HepG2 (cell line): Measurements from ENCODE around the gene DNAJB12. TPM values are rescaled to one million over a fixed set of nuclear protein-coding genes. Genes with fewer than 3 reads are reported as not detected.

Source experiments
- DPF2 ChIP-seq: sonication (generic); formaldehyde crosslinking; IDR thresholded peaks from 2 replicates; pipeline ENCODE4 v1.4.0; 2020; ENCODE audit warnings: mild to moderate bottlenecking, low read depth, missing genetic modification reagents, borderline replicate concordance
- JDP2 ChIP-seq: sonication (generic); formaldehyde crosslinking; IDR thresholded peaks from 2 replicates; pipeline ENCODE4 v1.8.1; 2022; ENCODE audit warnings: missing genetic modification reagents, borderline replicate concordance
- MEF2D ChIP-seq: sonication (generic); formaldehyde crosslinking; IDR thresholded peaks from 2 replicates; pipeline ENCODE4 v1.5.1; 2020; ENCODE audit warnings: mild to moderate bottlenecking, missing genetic modification reagents
- SIN3A ChIP-seq: IDR thresholded peaks from 2 replicates; pipeline ENCODE4 v1.6.1; 2011; ENCODE audit warnings: low read depth, mild to moderate bottlenecking, control low read depth, low read length, borderline replicate concordance
- SP4 ChIP-seq: sonication (generic); formaldehyde crosslinking; IDR thresholded peaks from 2 replicates; pipeline ENCODE4 v1.8.1; 2023; ENCODE audit warnings: mild to moderate bottlenecking, missing genetic modification reagents
- ZNF34 ChIP-seq: sonication (generic); formaldehyde crosslinking; IDR thresholded peaks from 2 replicates; pipeline ENCODE4 v1.4.0; 2020; ENCODE audit warnings: mild to moderate bottlenecking, missing genetic modification reagents, borderline replicate concordance
- ZNF546 ChIP-seq: sonication (generic); formaldehyde crosslinking; conservative IDR thresholded peaks from 2 replicates; pipeline ENCODE4 v1.8.1; 2023; ENCODE audit warnings: mild to moderate bottlenecking, missing genetic modification reagents
- polyA plus RNA-seq, 8 experiments: library from polyadenylated mRNA; depleted of rRNA in 3 of 8; stranded (reverse) in 7 of 8; unstranded in 1 of 8; fragments of >200 nt; fragmentation: Illumina TruSeq in 4 of 8; extraction: Trizol in 4 of 8; gene quantifications; 2 replicates each; pipeline versions ENCODE4 v1.2.1 to v1.2.3, GENCODE V29; 2011 to 2016; ENCODE audit warnings: low read depth in 4 of 8, missing spikeins in 1 of 8, mixed read lengths in 1 of 8; ENCODE audit not compliant: insufficient read depth in 1 of 8
- total RNA-seq, 5 experiments: library from RNA; depleted of rRNA; stranded (reverse); fragments of >200 nt; fragmentation: Illumina TruSeq; extraction: Trizol; gene quantifications; 2 replicates each; pipeline ENCODE4 v1.2.3, GENCODE V29; 2016; ENCODE audit warnings: low read depth in 1 of 5
- TF ChIP-seq, protein P1 (sequence below): sonication (generic); formaldehyde crosslinking; IDR thresholded peaks from 2 replicates; pipeline ENCODE4 v1.4.0; 2020; ENCODE audit warnings: missing genetic modification reagents
- TF ChIP-seq, protein P2 (sequence below): fragments of 450-650 bp; IDR thresholded peaks from 2 replicates; pipeline ENCODE4 v1.6.1; 2017; ENCODE audit warnings: mild to moderate bottlenecking
- TF ChIP-seq, protein P3 (sequence below): sonication (generic); formaldehyde crosslinking; IDR thresholded peaks from 2 replicates; pipeline ENCODE4 v1.5.1; 2020; ENCODE audit warnings: mild to moderate bottlenecking, missing genetic modification reagents, moderate library complexity

Gene DNAJB12
- total and polyA plus RNA-seq, 2 of the 13 experiments (the other 11 are each of a cell fraction or from before 2014, with no cell fraction given) = 10.8 to 18.2 TPM

DNA sequence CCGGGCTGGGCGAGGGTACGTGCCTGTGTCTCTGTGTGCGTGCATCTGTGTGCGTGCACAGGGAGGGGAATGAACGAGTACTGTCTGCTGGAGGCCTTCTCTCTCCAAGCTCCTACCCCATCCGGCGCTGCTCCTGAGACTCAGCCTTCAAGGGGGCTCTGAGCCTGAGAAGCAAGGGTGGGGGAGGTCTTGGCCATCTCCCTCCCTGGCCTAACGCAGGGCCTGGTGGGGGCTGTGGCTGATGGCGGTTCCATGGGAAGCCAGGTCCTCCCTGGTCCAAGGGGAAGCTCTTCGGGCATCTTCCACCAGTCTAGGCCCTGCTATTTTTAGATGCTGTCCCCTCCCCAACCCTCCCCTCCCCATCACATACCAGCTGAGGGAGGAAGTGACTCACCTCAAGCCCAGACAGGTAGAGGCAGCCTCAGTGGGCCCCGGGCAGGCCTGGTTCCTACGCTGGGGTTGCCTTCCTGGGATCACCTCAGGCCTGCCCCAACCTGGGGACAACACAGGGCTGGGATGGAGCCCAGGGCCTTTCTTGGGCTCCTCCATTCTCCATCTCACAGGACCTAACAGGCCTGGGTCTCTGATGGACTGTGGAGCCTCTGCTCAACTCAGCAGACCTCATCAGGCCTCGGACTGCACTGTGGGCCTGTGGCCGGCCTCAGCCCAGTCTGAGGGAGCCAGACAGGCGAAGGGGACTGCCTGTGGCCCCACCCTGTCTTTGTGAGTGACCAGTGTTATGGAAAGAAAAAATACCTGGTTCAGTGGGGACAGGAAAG lies 32.2 kb downstream of the DNAJB12 start (continued):
- TF ChIP-seq, protein P1, sequence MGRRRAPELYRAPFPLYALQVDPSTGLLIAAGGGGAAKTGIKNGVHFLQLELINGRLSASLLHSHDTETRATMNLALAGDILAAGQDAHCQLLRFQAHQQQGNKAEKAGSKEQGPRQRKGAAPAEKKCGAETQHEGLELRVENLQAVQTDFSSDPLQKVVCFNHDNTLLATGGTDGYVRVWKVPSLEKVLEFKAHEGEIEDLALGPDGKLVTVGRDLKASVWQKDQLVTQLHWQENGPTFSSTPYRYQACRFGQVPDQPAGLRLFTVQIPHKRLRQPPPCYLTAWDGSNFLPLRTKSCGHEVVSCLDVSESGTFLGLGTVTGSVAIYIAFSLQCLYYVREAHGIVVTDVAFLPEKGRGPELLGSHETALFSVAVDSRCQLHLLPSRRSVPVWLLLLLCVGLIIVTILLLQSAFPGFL (CRISPR knock-in tag) = no peak
- TF ChIP-seq SP4 (CRISPR knock-in tag) (no peak), JDP2 (no peak), DPF2 (CRISPR knock-in tag) (no peak), ZNF34 (CRISPR knock-in tag) (no peak), SIN3A (no peak), MEF2D (0 out of 2 replicates have a peak, but pooled peaks have one; percentile 37), ZNF546 (CRISPR knock-in tag) (no peak)
- TF ChIP-seq, protein P2, sequence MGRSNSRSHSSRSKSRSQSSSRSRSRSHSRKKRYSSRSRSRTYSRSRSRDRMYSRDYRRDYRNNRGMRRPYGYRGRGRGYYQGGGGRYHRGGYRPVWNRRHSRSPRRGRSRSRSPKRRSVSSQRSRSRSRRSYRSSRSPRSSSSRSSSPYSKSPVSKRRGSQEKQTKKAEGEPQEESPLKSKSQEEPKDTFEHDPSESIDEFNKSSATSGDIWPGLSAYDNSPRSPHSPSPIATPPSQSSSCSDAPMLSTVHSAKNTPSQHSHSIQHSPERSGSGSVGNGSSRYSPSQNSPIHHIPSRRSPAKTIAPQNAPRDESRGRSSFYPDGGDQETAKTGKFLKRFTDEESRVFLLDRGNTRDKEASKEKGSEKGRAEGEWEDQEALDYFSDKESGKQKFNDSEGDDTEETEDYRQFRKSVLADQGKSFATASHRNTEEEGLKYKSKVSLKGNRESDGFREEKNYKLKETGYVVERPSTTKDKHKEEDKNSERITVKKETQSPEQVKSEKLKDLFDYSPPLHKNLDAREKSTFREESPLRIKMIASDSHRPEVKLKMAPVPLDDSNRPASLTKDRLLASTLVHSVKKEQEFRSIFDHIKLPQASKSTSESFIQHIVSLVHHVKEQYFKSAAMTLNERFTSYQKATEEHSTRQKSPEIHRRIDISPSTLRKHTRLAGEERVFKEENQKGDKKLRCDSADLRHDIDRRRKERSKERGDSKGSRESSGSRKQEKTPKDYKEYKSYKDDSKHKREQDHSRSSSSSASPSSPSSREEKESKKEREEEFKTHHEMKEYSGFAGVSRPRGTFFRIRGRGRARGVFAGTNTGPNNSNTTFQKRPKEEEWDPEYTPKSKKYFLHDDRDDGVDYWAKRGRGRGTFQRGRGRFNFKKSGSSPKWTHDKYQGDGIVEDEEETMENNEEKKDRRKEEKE = no peak
- TF ChIP-seq, protein P3, sequence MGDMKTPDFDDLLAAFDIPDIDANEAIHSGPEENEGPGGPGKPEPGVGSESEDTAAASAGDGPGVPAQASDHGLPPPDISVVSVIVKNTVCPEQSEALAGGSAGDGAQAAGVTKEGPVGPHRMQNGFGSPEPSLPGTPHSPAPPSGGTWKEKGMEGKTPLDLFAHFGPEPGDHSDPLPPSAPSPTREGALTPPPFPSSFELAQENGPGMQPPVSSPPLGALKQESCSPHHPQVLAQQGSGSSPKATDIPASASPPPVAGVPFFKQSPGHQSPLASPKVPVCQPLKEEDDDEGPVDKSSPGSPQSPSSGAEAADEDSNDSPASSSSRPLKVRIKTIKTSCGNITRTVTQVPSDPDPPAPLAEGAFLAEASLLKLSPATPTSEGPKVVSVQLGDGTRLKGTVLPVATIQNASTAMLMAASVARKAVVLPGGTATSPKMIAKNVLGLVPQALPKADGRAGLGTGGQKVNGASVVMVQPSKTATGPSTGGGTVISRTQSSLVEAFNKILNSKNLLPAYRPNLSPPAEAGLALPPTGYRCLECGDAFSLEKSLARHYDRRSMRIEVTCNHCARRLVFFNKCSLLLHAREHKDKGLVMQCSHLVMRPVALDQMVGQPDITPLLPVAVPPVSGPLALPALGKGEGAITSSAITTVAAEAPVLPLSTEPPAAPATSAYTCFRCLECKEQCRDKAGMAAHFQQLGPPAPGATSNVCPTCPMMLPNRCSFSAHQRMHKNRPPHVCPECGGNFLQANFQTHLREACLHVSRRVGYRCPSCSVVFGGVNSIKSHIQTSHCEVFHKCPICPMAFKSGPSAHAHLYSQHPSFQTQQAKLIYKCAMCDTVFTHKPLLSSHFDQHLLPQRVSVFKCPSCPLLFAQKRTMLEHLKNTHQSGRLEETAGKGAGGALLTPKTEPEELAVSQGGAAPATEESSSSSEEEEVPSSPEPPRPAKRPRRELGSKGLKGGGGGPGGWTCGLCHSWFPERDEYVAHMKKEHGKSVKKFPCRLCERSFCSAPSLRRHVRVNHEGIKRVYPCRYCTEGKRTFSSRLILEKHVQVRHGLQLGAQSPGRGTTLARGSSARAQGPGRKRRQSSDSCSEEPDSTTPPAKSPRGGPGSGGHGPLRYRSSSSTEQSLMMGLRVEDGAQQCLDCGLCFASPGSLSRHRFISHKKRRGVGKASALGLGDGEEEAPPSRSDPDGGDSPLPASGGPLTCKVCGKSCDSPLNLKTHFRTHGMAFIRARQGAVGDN = peak; percentile 29; the same call in 1 of the 2 replicates
